Left colon (tissue), 2 donors: ENCODE measurements around the gene USF1. TPM values are rescaled to one million over a fixed set of nuclear protein-coding genes. Genes with fewer than 3 reads are reported as not detected.
"Not testable (repeated sequence)": the region's sequence is repeated elsewhere in the genome, so short reads cannot be mapped to it uniquely, and the experiment has no call there.

ENCODE experiments used
- ATAC-seq: fragments of 200-7000 bp; cut with Tn5 transposase; one replicate; pipeline ENCODE4 v1.9.1; 2020; ENCODE audit warnings: mild to moderate bottlenecking, moderate library complexity
- DNase-seq, 2 donors: peaks; one replicate each; pipeline ENCODE4 v3.0.0-alpha.2; 2020
- intact Hi-C, 2 donors: fragments of 100-400 bp; cut with DNase I in 1 of 2; cut with micrococcal nuclease in 1 of 2; formaldehyde crosslinking; loops; one replicate each; pipeline versions ENCODE4 v1.11.2 to v1.14.0; 2022; cut with DNase I, micrococcal nuclease
- total RNA-seq, 2 donors: library from RNA; stranded (reverse); fragmentation: NEBNext Ultra II Directional; extraction: Animal tissue kit (Norgen Biotek cat#: 25700); gene quantifications; one replicate each; pipeline ENCODE4 v1.2.1, GENCODE V29; 2021
- donor health status: DM: no; HTN: no; CAD: no.
- donor health status: DM: yes; HTN: yes; CAD: no.

Gene USF1
- total RNA-seq, 2 donors from 2014 or later: 67.4 to 72.4 TPM

- DNase-seq, ATAC-seq, intact Hi-C loops: not testable (repeated sequence)
These were observed 18.8 kb downstream of the USF1 start for GRCh38 chr1:161026954-161027353.

DNA sequence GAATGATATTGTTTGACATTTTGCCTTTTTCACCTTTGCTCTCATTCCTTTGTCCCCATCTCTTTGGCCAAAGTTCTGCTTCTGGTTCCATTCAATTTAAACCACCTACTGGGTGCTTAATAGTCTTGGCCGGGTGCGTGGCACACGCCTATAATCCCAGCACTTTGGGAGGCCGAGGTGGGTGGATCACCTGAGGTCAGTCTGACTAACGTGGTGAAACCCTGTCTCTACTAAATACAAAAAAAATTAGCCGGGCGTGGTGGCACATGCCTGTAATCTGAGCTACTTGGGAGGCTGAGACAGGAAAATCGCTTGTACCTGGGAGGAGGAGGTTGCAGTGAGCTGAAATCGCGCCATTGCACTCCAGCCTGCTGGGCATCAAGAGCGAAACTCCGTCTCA lies 23.3 kb downstream of the USF1 start:
- ATAC-seq, DNase-seq, intact Hi-C loops: not testable (repeated sequence)

- DNase-seq (no peak), ATAC-seq (no peak)
- intact Hi-C loops: no loop called here
These were observed 23.8 kb downstream of the USF1 start for GRCh38 chr1:161021970-161022353.

DNA sequence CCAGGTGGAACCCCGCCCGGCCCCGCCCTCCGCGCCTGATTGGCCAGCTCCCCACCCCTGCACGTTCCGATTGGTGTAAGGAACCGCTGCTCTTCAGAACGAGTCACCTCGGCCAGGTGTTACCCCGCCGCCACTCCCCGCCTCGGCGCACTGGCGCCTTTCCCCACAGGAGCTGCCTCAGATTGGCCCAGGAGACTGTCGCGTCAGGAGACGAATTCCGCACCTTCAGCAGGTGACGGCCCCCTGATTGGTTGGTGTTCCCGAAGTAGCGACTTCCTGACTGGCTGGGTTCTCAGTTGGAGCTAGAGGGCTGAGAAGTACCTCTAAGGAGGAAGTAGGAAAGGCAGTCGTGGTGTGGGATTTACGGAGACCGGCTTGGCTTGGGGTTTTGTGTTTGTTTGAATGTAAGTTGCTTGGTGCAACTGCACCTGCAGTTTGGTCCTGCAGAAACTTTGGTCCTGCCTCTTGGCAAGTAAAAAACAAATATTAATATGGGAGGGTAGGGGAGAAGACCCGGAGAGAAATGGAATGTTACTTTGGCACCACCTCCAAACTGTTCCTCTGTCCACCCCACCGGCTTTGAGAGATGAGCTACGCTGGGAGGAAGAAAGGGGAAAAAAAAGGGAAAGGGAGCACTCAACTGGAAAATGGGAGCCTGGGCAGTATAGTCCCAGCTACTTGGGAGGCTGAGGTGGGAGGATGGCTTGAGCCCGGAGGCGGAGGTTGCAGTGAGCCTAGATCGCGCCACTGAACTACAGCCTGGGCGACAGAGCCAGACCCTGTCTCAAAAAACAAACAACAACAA lies 24.4 kb downstream of the USF1 start:
- DNase-seq (peak; percentile 98), ATAC-seq (peak; percentile 90)
- intact Hi-C loops: no loop called here

DNA sequence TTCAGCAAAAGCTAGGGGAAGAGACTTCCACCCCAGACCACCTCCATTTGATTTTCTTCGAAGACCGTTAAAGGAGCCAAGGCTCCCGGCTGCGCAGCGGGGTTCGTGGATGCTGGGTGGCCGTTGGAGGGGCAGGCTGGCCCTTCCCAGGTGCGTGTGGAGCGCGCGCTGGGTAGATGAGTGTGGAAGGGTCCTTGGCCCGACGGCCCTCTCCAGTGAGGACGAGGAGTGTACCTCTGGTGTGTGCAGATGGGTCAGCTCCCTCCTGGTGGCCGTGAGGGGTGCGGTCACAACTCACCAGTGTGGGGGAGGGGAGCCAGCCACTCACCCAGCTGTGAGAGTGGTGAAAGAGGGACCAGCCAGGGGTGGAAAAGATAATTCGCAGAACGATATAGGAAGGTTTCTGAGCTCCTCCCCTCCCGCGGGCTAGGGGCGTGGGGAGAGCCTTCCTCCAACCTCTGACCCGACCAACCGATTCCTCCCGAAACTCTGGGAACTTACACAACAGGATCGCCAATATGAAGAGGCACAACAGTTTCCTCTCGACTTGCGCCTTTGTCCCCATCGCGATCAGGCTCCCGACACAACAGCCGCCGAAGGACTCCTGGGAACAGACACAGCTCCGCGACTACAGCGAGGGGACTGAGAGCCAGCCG lies 25.1 kb downstream of the USF1 start, which contains the start of gene F11R:
Gene F11R (minus strand): TSS at position 644 of the 656 bp plus-strand sequence. CDS start 79 bp downstream, at position 565.
- peak; percentile 62 for ATAC-seq
- intact Hi-C loops: no loop called here
- DNase-seq: peak; percentile 68 to 77

GRCh38 chr1:161019751-161020495 lies 25.9 kb downstream of the USF1 start:
- ATAC-seq (peak; percentile 17), DNase-seq (no peak)
- intact Hi-C loops: no loop called here

DNA sequence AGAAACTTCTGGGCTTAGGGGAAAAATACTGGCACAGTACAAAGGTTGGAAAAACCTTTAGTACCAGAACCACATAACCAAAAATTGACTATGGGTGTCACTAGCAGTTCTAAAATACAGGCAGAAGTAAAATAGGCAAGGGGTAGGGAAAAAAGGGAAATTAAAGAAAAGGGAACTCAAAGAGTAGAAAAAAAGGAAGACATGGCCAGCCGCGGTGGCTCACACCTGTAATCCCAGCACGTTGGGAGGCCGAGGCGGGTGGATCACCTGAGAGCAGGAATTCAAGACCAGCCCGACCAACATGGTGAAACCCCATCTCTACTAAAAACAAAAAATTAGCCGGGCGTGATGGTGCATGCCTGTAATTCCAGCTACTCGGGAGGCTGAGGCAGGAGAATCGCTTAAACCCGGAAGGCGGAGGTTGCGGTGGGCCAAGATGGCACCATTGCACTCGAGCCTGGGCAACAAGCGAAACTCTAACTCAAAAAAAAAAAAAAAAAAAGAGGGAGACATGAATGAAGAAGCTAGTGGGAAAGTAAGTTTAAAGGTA lies 26.6 kb downstream of the USF1 start:
- DNase-seq, ATAC-seq, intact Hi-C loops: not testable (repeated sequence)

DNA sequence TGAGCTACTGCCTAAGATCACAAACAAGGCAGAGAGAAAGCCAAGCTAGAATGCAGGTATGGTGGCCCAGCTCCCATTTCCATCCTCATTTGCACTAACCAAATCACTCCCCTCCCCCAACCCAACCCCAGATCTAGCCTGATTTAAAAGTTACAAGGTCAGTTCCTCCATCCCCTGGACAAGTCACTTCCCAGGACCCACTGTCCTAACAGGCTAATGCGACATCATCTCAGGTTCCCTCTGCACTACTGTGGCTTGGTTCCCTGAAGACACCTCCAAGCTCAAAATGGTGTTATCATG lies 27.2 kb downstream of the USF1 start:
- ATAC-seq (no peak), DNase-seq (no peak)
- intact Hi-C loops: no loop called here

GRCh38 chr1:161017756-161018630 lies 27.8 kb downstream of the USF1 start:
- ATAC-seq (no peak), DNase-seq (no peak)
- intact Hi-C loops: no loop called here

GRCh38 chr1:161017181-161017580 lies 28.6 kb downstream of the USF1 start:
- DNase-seq, intact Hi-C loops, ATAC-seq: not testable (repeated sequence)

- intact Hi-C loops, DNase-seq, ATAC-seq: not testable (repeated sequence)
These were observed 29.1 kb downstream of the USF1 start for GRCh38 chr1:161016683-161017082.

DNA sequence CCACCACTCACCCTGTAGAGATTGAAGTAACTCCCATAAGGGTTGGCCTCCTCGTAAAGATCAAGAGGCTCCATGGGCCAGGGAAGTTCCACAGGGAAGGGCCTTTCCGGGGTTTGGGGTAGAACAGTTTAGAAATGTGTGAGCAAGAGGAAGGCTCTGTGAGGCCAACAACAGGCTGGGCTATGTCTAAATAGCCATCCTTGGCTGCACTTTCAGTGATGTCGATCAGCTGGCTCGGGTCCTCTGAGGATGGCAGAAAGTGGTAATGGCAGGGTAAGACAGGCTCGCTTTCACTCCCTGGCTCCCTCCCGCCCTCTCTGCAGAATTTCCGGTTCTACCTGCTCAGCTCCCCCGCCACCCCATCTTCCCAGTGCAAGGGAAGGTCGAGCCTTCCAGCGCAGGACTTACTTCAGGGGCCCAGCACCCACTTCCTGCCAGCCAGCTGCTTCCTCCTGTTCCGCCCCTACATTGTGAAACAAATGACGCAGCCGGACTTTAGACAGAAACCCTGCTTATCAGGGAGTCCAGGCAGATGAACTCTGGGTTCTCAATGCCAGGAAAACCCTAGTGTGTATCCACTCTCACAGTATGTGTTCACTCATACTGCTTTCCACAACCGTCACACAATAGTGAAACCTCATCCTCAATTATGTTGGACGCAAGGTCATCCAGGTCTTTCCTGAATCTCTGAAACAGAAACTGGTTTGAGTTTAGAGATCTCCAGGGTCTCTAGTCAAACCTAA lies 32.1 kb downstream of the USF1 start:
- intact Hi-C loops: no loop called here
- DNase-seq (peak; percentile 89 to 96), ATAC-seq (peak; percentile 90)

DNA sequence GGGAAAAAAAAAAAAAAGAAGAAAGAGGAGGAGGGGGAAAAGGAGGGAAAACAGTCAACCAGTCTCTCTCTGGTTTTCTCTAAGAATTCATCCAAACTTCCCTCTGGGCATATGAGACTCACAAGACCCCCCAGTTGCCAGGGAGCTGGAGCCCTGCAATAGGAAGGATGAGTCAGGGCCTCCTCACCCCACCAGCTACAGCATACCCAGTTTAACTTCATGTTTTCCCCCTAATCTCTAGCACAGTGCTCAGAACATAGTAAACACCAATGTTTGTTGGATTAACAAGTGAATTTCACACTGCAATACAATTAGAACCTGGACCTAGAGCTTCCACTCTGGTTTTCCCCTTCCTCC lies 32.7 kb downstream of the USF1 start:
- ATAC-seq: no peak
- no peak for DNase-seq
- intact Hi-C loops: no loop called here

DNA sequence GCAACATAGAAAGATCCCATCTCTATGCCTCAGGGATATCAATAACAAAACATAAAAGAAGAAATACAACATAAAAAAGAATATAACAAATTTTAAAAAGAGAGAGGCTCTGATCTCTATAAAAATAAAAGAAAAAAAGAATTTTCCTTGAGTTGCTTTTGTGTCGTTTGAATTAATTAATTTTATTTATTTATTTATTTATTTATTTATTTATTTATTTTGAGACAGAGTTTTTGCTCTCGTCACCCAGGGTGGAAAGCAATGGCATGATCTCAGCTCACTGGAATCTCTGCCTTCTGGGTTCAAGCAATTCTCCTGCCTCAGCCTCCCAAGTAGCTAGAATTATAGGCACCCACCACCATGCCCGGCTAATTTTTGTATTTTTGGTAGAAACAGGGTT lies 33.4 kb downstream of the USF1 start:
- DNase-seq (no peak), ATAC-seq (no peak)
- intact Hi-C loops: no loop called here

- no peak for DNase-seq
- intact Hi-C loops: no loop called here
- ATAC-seq: no peak
These were observed 36.1 kb downstream of the USF1 start for GRCh38 chr1:161009602-161010211.

GRCh38 chr1:161008869-161009510 lies 36.8 kb downstream of the USF1 start:
- intact Hi-C loops: no loop called here
- ATAC-seq: no peak
- DNase-seq: no peak

GRCh38 chr1:161007369-161007768 lies 38.4 kb downstream of the USF1 start:
- DNase-seq (no peak), ATAC-seq (no peak)
- intact Hi-C loops: no loop called here
